Purkinje cell (primary cell): ENCODE measurements around the gene OR10C1. TPM values are rescaled to one million over a fixed set of nuclear protein-coding genes. Genes with fewer than 3 reads are reported as not detected.

Experiments used
- polyA plus RNA-seq: library from polyadenylated mRNA; unstranded; fragments of >200 nt; fragmentation: Nextera tagmentation; gene quantifications from 2 replicates; pipeline ENCODE4 v1.2.1, GENCODE V29; 2014

OR10C1 gene
- polyA plus RNA-seq = not detected in 2 replicates

GRCh38 chr6:29439006-29439405 lies at the start of gene OR10C1:
TSS of gene OR10C1 (plus strand) at chr6:29439306. CDS start at chr6:29440016, 710 bp downstream.

GRCh38 chr6:29395331-29395730 lies 43.8 kb upstream of the OR10C1 start, which contains the start of gene OR12D2:
TSS of gene OR12D2 (plus strand) at chr6:29395631. CDS start at chr6:29396700, 1,069 bp downstream.

DNA sequence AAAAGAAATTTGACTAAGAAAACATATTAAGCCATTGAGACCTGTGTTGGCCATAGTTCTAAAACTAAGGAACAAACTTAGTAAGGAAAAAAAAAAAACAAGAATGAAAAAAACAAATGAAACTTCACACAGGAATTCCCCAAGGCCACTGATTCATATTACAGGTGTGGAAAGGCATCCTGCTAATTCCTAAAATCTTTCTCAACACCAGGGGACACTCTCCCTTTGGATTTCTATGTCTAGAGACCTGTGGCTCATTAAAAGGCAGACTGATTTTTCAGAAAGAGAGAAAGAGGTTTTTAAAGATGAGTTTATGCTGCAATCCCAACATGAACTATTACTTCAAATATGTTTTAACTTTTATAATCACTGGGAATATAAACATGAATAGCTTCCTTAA lies 24.5 kb upstream of the OR10C1 start, which contains the start of gene OR12D1:
Gene OR12D1, plus strand, starts transcription at position 341 of the 400 bp plus-strand sequence.

DNA sequence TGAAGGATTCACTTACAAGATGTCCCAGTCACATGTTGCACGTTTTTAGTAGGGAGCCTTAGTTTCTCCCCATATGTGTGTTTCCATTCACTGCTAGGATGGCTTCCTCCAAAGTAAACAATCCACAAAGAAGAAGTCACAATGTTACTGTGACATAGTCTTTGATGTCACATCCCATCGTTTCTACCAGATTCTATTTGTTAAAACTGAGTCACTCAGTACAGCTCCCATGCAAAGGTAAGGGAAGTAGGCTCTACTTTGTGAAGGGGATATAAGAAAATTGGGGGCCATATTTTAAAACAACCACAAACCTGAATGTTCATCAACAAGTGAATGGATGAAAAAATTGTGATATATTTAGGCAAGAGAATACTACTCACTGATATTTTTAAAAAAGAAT lies 17.9 kb downstream of the OR10C1 start, which contains the start of the genes OR11A1 and OR2H1:
Gene OR11A1, minus strand, starts transcription at position 101 of the 400 bp plus-strand sequence. CDS start 29,430 bp downstream, outside the sequence.
Gene OR2H1, plus strand, starts transcription at position 185 of the 400 bp plus-strand sequence. CDS start 4,615 bp downstream, outside the sequence.

GRCh38 chr6:29487660-29488059 lies 48.6 kb downstream of the OR10C1 start, which contains the start of gene MAS1L:
TSS of gene MAS1L (minus strand) at chr6:29487956. CDS start at chr6:29487902, 54 bp downstream.

Other genes starting within 250 kb of the OR10C1 start
- gene OR14J1, start 137.6 kb upstream of the OR10C1 start, polyA plus RNA-seq = not detected in 2 replicates
- gene OR5V1, start 70.4 kb upstream of the OR10C1 start, polyA plus RNA-seq = not detected in 2 replicates
- not detected in 2 replicates for gene OR12D3, start 64.0 kb upstream of the OR10C1 start, polyA plus RNA-seq
- not detected in 2 replicates for gene OR12D2, start 43.7 kb upstream of the OR10C1 start, polyA plus RNA-seq
- not detected in 2 replicates for gene OR12D1, start 24.4 kb upstream of the OR10C1 start, polyA plus RNA-seq
- gene OR11A1, start 17.8 kb downstream of the OR10C1 start, polyA plus RNA-seq = not detected in 2 replicates
- gene OR2H1, start 17.8 kb downstream of the OR10C1 start, polyA plus RNA-seq = 0.49 TPM in 1 of 2 replicates, not detected in the other
- gene MAS1L, start 48.6 kb downstream of the OR10C1 start, polyA plus RNA-seq = not detected in 2 replicates
- gene UBD, start 120.4 kb downstream of the OR10C1 start, polyA plus RNA-seq = not detected in 2 replicates
- gene OR2H2, start 145.8 kb downstream of the OR10C1 start, polyA plus RNA-seq = 12.3 and 14.3 TPM in 2 replicates
- 332 and 389 TPM in 2 replicates for gene GABBR1, start 193.9 kb downstream of the OR10C1 start, polyA plus RNA-seq
- gene MOG, start 217.8 kb downstream of the OR10C1 start, polyA plus RNA-seq = 1.7 and 2.1 TPM in 2 replicates
- 0.20 TPM in 1 of 2 replicates, not detected in the other for gene ZFP57, start 241.8 kb downstream of the OR10C1 start, polyA plus RNA-seq